ENCODE data around the gene RAB31. TPM values are rescaled to one million over a fixed set of nuclear protein-coding genes. Genes with fewer than 3 reads are reported as not detected.

Gene RAB31
- total RNA-seq, 2 donors from 2014 or later: 4.3 to 8.0 TPM

- DNase-seq: no peak
- TF ChIP-seq, protein P1, sequence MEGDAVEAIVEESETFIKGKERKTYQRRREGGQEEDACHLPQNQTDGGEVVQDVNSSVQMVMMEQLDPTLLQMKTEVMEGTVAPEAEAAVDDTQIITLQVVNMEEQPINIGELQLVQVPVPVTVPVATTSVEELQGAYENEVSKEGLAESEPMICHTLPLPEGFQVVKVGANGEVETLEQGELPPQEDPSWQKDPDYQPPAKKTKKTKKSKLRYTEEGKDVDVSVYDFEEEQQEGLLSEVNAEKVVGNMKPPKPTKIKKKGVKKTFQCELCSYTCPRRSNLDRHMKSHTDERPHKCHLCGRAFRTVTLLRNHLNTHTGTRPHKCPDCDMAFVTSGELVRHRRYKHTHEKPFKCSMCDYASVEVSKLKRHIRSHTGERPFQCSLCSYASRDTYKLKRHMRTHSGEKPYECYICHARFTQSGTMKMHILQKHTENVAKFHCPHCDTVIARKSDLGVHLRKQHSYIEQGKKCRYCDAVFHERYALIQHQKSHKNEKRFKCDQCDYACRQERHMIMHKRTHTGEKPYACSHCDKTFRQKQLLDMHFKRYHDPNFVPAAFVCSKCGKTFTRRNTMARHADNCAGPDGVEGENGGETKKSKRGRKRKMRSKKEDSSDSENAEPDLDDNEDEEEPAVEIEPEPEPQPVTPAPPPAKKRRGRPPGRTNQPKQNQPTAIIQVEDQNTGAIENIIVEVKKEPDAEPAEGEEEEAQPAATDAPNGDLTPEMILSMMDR (IDR thresholded peaks at IDR 0.05): no peak
- TF ChIP-seq POLR2A (IDR thresholded peaks at IDR 0.05): no peak
- no peaks in the 10 kb centered on the region for H3K27me3 ChIP-seq
- no peaks in the 10 kb centered on the region for H3K36me3 ChIP-seq (replicated peaks in 1 of 2; ENCODE audit: insufficient read depth in 1 of 2, low read depth in 2 of 2)
- H3K27ac ChIP-seq: no peak overlapping the region
- intact Hi-C loops (cut with DNase I): no loop called here
- 70 to 82% methylated on average over 6 of the region's 6 CpGs for WGBS, 2 donors
- no peaks in the 10 kb centered on the region for H3K9me3 ChIP-seq
- H3K4me3 ChIP-seq: no peak overlapping the region
- no peaks in the 10 kb centered on the region for H3K4me1 ChIP-seq
- ATAC-seq: no peak
These were observed 79.6 kb downstream of the RAB31 start for GRCh38 chr18:9787712-9788111.

DNA sequence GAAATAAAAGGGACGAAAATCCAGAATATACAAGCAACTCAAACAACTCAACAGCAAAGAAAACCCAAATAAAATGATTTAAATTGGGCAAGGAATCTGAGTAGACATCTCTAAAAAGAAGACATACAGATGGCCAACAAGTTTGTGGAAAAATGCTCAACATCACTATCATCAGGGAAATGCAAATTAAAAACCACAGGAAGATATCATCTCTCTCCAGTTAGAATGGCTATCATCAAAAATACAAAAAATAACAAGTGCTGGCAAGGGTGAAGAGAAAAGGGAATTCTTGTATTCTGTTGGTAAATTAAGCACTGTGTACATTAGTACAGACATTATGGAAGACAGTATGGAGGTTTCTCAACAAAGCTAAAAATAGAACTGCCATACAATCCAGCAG is 80.0 kb downstream of the RAB31 start:
- no peak for ATAC-seq
- WGBS, 2 donors: 65 to 93% methylated on average over 1 of the region's 1 CpG
- no peak overlapping the region for H3K27ac ChIP-seq
- H3K27me3 ChIP-seq: no peaks in the 10 kb centered on the region
- no peaks in the 10 kb centered on the region for H3K4me1 ChIP-seq
- intact Hi-C loops (cut with DNase I): no loop called here
- H3K9me3 ChIP-seq: no peaks in the 10 kb centered on the region
- H3K36me3 ChIP-seq (replicated peaks in 1 of 2; ENCODE audit: insufficient read depth in 1 of 2, low read depth in 2 of 2): no peaks in the 10 kb centered on the region
- TF ChIP-seq, protein P1 (IDR thresholded peaks at IDR 0.05): no peak
- TF ChIP-seq POLR2A (IDR thresholded peaks at IDR 0.05): no peak
- DNase-seq: no peak
- H3K4me3 ChIP-seq: no peak overlapping the region

DNA sequence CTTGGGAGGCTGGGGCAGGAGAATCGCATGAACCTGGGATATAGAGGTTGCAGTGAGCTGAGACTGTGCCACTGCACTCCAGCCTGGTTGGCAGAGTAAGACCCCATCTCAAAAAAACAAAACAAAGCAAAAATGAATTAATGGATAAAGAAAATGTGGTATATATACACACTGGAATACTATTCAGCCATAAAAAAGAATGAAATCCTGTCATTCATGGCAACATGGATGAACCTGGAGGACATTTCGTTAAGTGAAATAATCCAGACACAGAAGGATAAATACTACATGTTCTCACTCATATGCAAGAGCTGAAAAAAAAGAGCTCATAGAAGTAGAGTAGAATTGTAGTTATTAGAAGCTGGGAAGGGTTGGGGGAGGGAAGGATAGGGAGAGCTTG is 80.8 kb downstream of the RAB31 start:
- TF ChIP-seq POLR2A (IDR thresholded peaks at IDR 0.05): no peak
- TF ChIP-seq, protein P1 (IDR thresholded peaks at IDR 0.05): no peak
- no peaks in the 10 kb centered on the region for H3K36me3 ChIP-seq (replicated peaks in 1 of 2; ENCODE audit: insufficient read depth in 1 of 2, low read depth in 2 of 2)
- H3K4me1 ChIP-seq: no peaks in the 10 kb centered on the region
- DNase-seq (no peak), ATAC-seq (no peak)
- H3K27ac ChIP-seq: no peak overlapping the region
- no peaks in the 10 kb centered on the region for H3K9me3 ChIP-seq
- no peak overlapping the region for H3K4me3 ChIP-seq
- intact Hi-C loops (cut with DNase I): no loop called here
- 71 to 89% methylated on average over 2 of the region's 2 CpGs for WGBS, 2 donors
- no peaks in the 10 kb centered on the region for H3K27me3 ChIP-seq

GRCh38 chr18:9790261-9790660 is 82.2 kb downstream of the RAB31 start:
- Histone ChIP-seq H3K4me3 (no peak overlapping the region), H3K27ac (no peak overlapping the region), H3K27me3 (no peaks in the 10 kb centered on the region), H3K36me3 (replicated peaks in 1 of 2; ENCODE audit: insufficient read depth in 1 of 2, low read depth in 2 of 2) (no peaks in the 10 kb centered on the region), H3K9me3 (no peaks in the 10 kb centered on the region), H3K4me1 (no peaks in the 10 kb centered on the region)
- DNase-seq (no peak), ATAC-seq (no peak)
- 71 to 86% methylated on average over 2 of the region's 2 CpGs for WGBS, 2 donors
- TF ChIP-seq, protein P1 (IDR thresholded peaks at IDR 0.05): no peak
- TF ChIP-seq POLR2A (IDR thresholded peaks at IDR 0.05): no peak
- intact Hi-C loops (cut with DNase I): no loop called here

- TF ChIP-seq, protein P1 (IDR thresholded peaks at IDR 0.05): no peak
- no peak for TF ChIP-seq POLR2A (IDR thresholded peaks at IDR 0.05)
- Histone ChIP-seq H3K4me1 (no peaks in the 10 kb centered on the region), H3K27ac (no peak overlapping the region), H3K27me3 (no peaks in the 10 kb centered on the region), H3K36me3 (replicated peaks in 1 of 2; ENCODE audit: insufficient read depth in 1 of 2, low read depth in 2 of 2) (no peaks in the 10 kb centered on the region), H3K9me3 (no peaks in the 10 kb centered on the region), H3K4me3 (no peak overlapping the region)
- WGBS, 2 donors: 85 to 92% methylated on average over 2 of the region's 2 CpGs
- DNase-seq: no peak
- intact Hi-C loops (cut with DNase I): no loop called here
- ATAC-seq: no peak
These were observed 83.9 kb downstream of the RAB31 start for GRCh38 chr18:9791991-9792390.
